Endothelial cell of umbilical vein (primary cell): ENCODE data around the gene TNIK. TPM values are rescaled to one million over a fixed set of nuclear protein-coding genes. Genes with fewer than 3 reads are reported as not detected.

Experiments used
- BruUV-seq: library from RNA; stranded (reverse); fragments of 400-500 nt; replicated peaks from 2 replicates; lab custom pipeline; 2021; lab: Mats Ljungman, UMichigan
- CTCF ChIA-PET: fragments of 300-600, 350-600 bp; sonication (Branson Sonifier 250); formaldehyde crosslinking; loops from one replicate; lab custom pipeline; 2021; ENCODE audit warnings: antibody characterized with exemption, inconsistent platforms; lab: Charles Lee
- POLR2A ChIA-PET: fragments of 300-600, 350-600 bp; sonication (Branson Sonifier 250); formaldehyde crosslinking; loops from one replicate; lab custom pipeline; 2021; ENCODE audit warnings: antibody characterized with exemption, inconsistent platforms; lab: Charles Lee
- DNase-seq: peaks from one replicate; pipeline ENCODE4 v3.0.0-alpha.2; 2011; ENCODE audit warnings: low read depth, low spot score
- FAIRE-seq: peaks from 2 replicates; lab custom pipeline; 2011; peaks lifted over from hg19 to GRCh38; lab: Jason Lieb, UNC
- H2AFZ ChIP-seq: 2 replicates; pipeline ENCODE4 v1.6.0; 2012; ENCODE audit warnings: low read depth, low read length, control low read depth, inconsistent platforms
- H3K27ac ChIP-seq: 2 replicates; pipeline ENCODE4 v1.5.1; 2011; ENCODE audit warnings: low read depth, mild to moderate bottlenecking, control low read depth, low read length, moderate library complexity; ENCODE audit not compliant: insufficient read depth
- H3K27me3 ChIP-seq, 2 experiments: 2 replicates each; pipeline versions ENCODE4 v1.6.0 to v1.6.1; 2011; ENCODE audit warnings: low read length in 2 of 2, mixed read lengths in 1 of 2; ENCODE audit not compliant: control insufficient read depth in 2 of 2, insufficient read depth in 2 of 2
- H3K36me3 ChIP-seq, 2 experiments: 2 replicates in 1 of 2; 3 replicates in 1 of 2; pipeline ENCODE4 v1.5.1; 2011; ENCODE audit warnings: low read length in 2 of 2, mild to moderate bottlenecking in 1 of 2, moderate library complexity in 1 of 2; ENCODE audit not compliant: control insufficient read depth in 2 of 2, insufficient read depth in 2 of 2; ENCODE audit errors: extremely low read depth in 1 of 2
- H3K4me1 ChIP-seq: 3 replicates; pipeline ENCODE4 v1.5.1; 2011; ENCODE audit warnings: mild to moderate bottlenecking, low read length; ENCODE audit not compliant: control insufficient read depth, insufficient read depth; ENCODE audit errors: extremely low read depth
- H3K4me2 ChIP-seq: 2 replicates; pipeline ENCODE4 v1.6.1; 2011; ENCODE audit warnings: low read length, control low read depth, mixed read lengths; ENCODE audit not compliant: insufficient read depth
- H3K4me3 ChIP-seq, 3 experiments: fragments of 200-600 bp in 1 of 3; sonication (generic), shearing (Covaris generic) in 1 of 3; replicated peaks in 1 of 3; 2 replicates each; pipeline ENCODE4 v1.5.1; 2011 to 2016; ENCODE audit warnings: control low read depth in 3 of 3, low read length in 3 of 3, mild to moderate bottlenecking in 2 of 3, inconsistent platforms in 1 of 3, low read depth in 1 of 3, moderate library complexity in 1 of 3; ENCODE audit not compliant: insufficient read depth in 1 of 3
- H3K79me2 ChIP-seq: 2 replicates; pipeline ENCODE4 v1.6.0; 2012; ENCODE audit warnings: low read length, inconsistent platforms; ENCODE audit not compliant: control insufficient read depth, insufficient read depth
- H3K9ac ChIP-seq: replicated peaks from 2 replicates; pipeline ENCODE3; 2011; ENCODE audit warnings: low read length, control low read depth; ENCODE audit not compliant: insufficient read depth; ENCODE audit errors: extremely low read depth
- H3K9me1 ChIP-seq: replicated peaks from 3 replicates; pipeline ENCODE4 v1.6.0; 2011; ENCODE audit warnings: mild to moderate bottlenecking, low read length; ENCODE audit not compliant: control insufficient read depth, insufficient read depth; ENCODE audit errors: extremely low read depth
- H3K9me3 ChIP-seq: replicated peaks from 2 replicates; pipeline ENCODE4 v1.5.1; 2012; ENCODE audit warnings: low read length, inconsistent platforms; ENCODE audit not compliant: control insufficient read depth, insufficient read depth
- H4K20me1 ChIP-seq: replicated peaks from 2 replicates; pipeline ENCODE3; 2011; ENCODE audit warnings: mild to moderate bottlenecking, low read length; ENCODE audit not compliant: control insufficient read depth, insufficient read depth; ENCODE audit errors: extremely low read depth
- CTCF ChIP-seq, 2 donors: IDR thresholded peaks; 1 replicate in 1 of 2; 2 replicates in 1 of 2; pipeline ENCODE4 v1.5.1; 2011; ENCODE audit warnings: low read length in 2 of 2, mild to moderate bottlenecking in 2 of 2, moderate library complexity in 2 of 2, control low read depth in 1 of 2, inconsistent platforms in 1 of 2, low read depth in 1 of 2; ENCODE audit not compliant: insufficient read depth in 1 of 2; ENCODE audit errors: extremely low read depth in 1 of 2
- EZH2 ChIP-seq: IDR thresholded peaks from 2 replicates; pipeline ENCODE4 v1.6.1; 2012; ENCODE audit warnings: borderline replicate concordance, low read depth, mild to moderate bottlenecking, moderate library complexity, low read length, inconsistent platforms; ENCODE audit not compliant: severe bottlenecking
- FOS ChIP-seq: IDR thresholded peaks from 2 replicates; pipeline ENCODE4 v1.6.1; 2011; ENCODE audit warnings: mild to moderate bottlenecking, low read length, moderate library complexity, borderline replicate concordance; ENCODE audit not compliant: insufficient read depth
- GATA2 ChIP-seq: IDR thresholded peaks from 2 replicates; pipeline ENCODE4 v1.7.0; 2011; ENCODE audit warnings: low read depth, mild to moderate bottlenecking, moderate library complexity, mixed read lengths, low read length; ENCODE audit not compliant: insufficient read length, insufficient read depth
- JUN ChIP-seq: IDR thresholded peaks from 2 replicates; pipeline ENCODE4 v1.6.1; 2011; ENCODE audit warnings: borderline replicate concordance, low read depth; ENCODE audit not compliant: insufficient read length, insufficient read depth
- MAX ChIP-seq: IDR thresholded peaks from 2 replicates; pipeline ENCODE4 v1.6.1; 2011; ENCODE audit not compliant: insufficient read depth, insufficient read length
- MYC ChIP-seq: IDR thresholded peaks from one replicate; pipeline ENCODE4 v1.6.1; 2011; ENCODE audit warnings: mild to moderate bottlenecking, low read depth, low read length
- POLR2A ChIP-seq: IDR thresholded peaks from 2 replicates; pipeline ENCODE4 v1.6.1; 2012; ENCODE audit warnings: low read depth, mild to moderate bottlenecking, control low read depth, low read length
- POLR2AphosphoS5 ChIP-seq: IDR thresholded peaks from 2 replicates; pipeline ENCODE4 v1.6.1; 2012; ENCODE audit warnings: low read depth, mild to moderate bottlenecking, control low read depth, low read length, moderate library complexity; ENCODE audit not compliant: insufficient read depth
- dilution Hi-C: fragments of 300-500 bp; cut with MboI; formaldehyde crosslinking; loops from one replicate; pipeline ENCODE4 v1.15.0; 2019; ENCODE audit warnings: low sequenced_read_pairs; ENCODE audit not compliant: extremely low pct_ligation_motif_present
- intact Hi-C: fragments of 100-400 bp; cut with micrococcal nuclease; formaldehyde crosslinking; loops from one replicate; pipeline ENCODE4 v1.10.0; 2022
- polyA plus RNA-seq, 4 experiments: library from polyadenylated mRNA; depleted of rRNA in 3 of 4; stranded (reverse) in 3 of 4; unstranded in 1 of 4; fragments of >200 nt; gene quantifications; 2 replicates each; pipeline versions ENCODE4 v1.2.1 to v1.2.3, GENCODE V29; 2011 to 2012; ENCODE audit warnings: missing spikeins in 1 of 4
- total RNA-seq: library from RNA; stranded (reverse); gene quantifications from 2 replicates; pipeline ENCODE4 v1.2.3, GENCODE V29; 2021

TNIK gene
- total and polyA plus RNA-seq, 2 donors (not counting 3 experiments of a cell fraction or from before 2014, with no cell fraction given): 10.9 to 39.7 TPM

- BruUV-seq: no TSS peak
- POLR2A ChIA-PET: no interaction called here
- Histone ChIP-seq H4K20me1 (no peaks in the 10 kb centered on the region), H3K4me3 (no peak overlapping the region), H3K4me1 (peaks cover 16% of the 10 kb centered on the region), H3K9ac (no peak overlapping the region), H2AFZ (no peak overlapping the region), H3K36me3 (no peaks in the 10 kb centered on the region), H3K79me2 (peaks cover 22% of the 10 kb centered on the region), H3K27me3 (no peaks in the 10 kb centered on the region), H3K9me1 (no peaks in the 10 kb centered on the region), H3K4me2 (no peak overlapping the region), H3K9me3 (no peaks in the 10 kb centered on the region), H3K27ac (no peak overlapping the region)
- FAIRE-seq: no peak
- TF ChIP-seq JUN (no peak), GATA2 (no peak), MAX (no peak), POLR2A (no peak), FOS (no peak), EZH2 (no peak), CTCF (IDR thresholded peaks at IDR 0.05; ENCODE audit: extremely low read depth in 1 of 2, insufficient read depth in 1 of 2, low read depth in 1 of 2, low read length in 2 of 2) (no peak), POLR2AphosphoS5 (no peak), MYC (no peak)
- DNase-seq: no peak
- intact Hi-C loops (no loop called here), dilution Hi-C loops (no loop called here)
- CTCF ChIA-PET: interaction anchor here (0.9 to 2.1 kb wide), 6 partner anchors 12 to 191 kb away, joined by 3 to 8 read pairs (median 3); no protein-coding TSS in a partner anchor
Observed at GRCh38 chr3:171380711-171381425, 79.3 kb downstream of the TNIK start.
